ENCODE results near the gene SREBF2.
A peak's percentile ranks its signal among the peaks of the same experiment; 100 is the strongest.

The SREBF2 gene

GRCh38 chr22:41935509-41935908, 102.6 kb downstream of the SREBF2 start:
- Histone ChIP-seq H3K4ac (ENCODE audit: low read depth in 1 of 2, low read length in 2 of 2) (peak overlapping the region in 1 of 2 experiments; percentile 13), H3K27me3 (ENCODE audit: control insufficient read depth in 1 of 2, insufficient read depth in 1 of 2, low read length in 2 of 2) (no peaks in the 10 kb centered on the region), H3K9ac (ENCODE audit: low read length) (no peak overlapping the region), H2AK5ac (ENCODE audit: low read length, severe bottlenecking) (no peak overlapping the region), H3K14ac (ENCODE audit: low read length in 2 of 2) (no peak overlapping the region), H3K4me1 (ENCODE audit: control insufficient read depth, insufficient read depth, low read depth, low read length) (peaks cover 11% of the 10 kb centered on the region), H4K91ac (ENCODE audit: low read length) (no peak overlapping the region), H2BK120ac (ENCODE audit: low read depth, low read length) (no peak overlapping the region), H3K27ac (ENCODE audit: low read length, poor library complexity, severe bottlenecking) (no peak overlapping the region), H2BK12ac (ENCODE audit: low read length in 2 of 2) (no peak overlapping the region), H2AFZ (ENCODE audit: low read depth, low read length) (no peak overlapping the region), H3K4me2 (ENCODE audit: low read length, poor library complexity, severe bottlenecking) (no peak overlapping the region), H2BK15ac (ENCODE audit: low read depth, poor library complexity, severe bottlenecking) (no peak overlapping the region), H3K18ac (ENCODE audit: low read depth in 1 of 2, low read length in 2 of 2) (no peak overlapping the region), H3K23ac (ENCODE audit: low read length in 2 of 2) (no peak overlapping the region), H3K36me3 (ENCODE audit: control insufficient read depth in 1 of 2, insufficient read depth in 2 of 2, low read depth in 1 of 2, low read length in 2 of 2) (peaks cover 0 to 8% of the 10 kb centered on the region in 2 experiments), H4K8ac (ENCODE audit: low read length) (no peak overlapping the region), H2BK5ac (ENCODE audit: low read depth, low read length, poor library complexity, severe bottlenecking) (no peak overlapping the region), H3K4me3 (ENCODE audit: insufficient read depth in 1 of 2, low read depth in 1 of 2, low read length in 2 of 2) (no peak overlapping the region), H3K9me3 (ENCODE audit: control insufficient read depth, low read length) (no peaks in the 10 kb centered on the region), H3K79me1 (replicated peaks; ENCODE audit: low read length, poor library complexity, severe bottlenecking) (peaks cover 8% of the 10 kb centered on the region)
- 94% methylated on average over 9 of the region's 9 CpGs for WGBS
- no peak for DNase-seq

DNA sequence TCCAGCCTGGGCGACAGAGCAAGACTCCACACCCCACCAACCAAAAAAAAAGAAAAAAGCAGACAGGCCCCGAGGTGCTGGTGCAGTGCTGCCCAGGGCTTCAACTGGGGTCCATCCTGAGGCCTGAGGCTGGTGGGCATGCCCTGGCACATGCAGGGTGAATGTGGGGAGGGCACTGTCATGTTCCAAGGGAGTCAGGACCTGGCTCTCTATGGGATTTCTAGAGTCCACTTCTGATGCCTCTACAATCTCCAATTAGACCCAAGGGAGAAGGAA, 103.9 kb downstream of the SREBF2 start:
- H3K27me3 ChIP-seq (ENCODE audit: control insufficient read depth in 1 of 2, insufficient read depth in 1 of 2, low read length in 2 of 2) = no peaks in the 10 kb centered on the region
- H4K91ac ChIP-seq (ENCODE audit: low read length) = no peak overlapping the region
- DNase-seq = no peak
- H3K36me3 ChIP-seq (ENCODE audit: control insufficient read depth in 1 of 2, insufficient read depth in 2 of 2, low read depth in 1 of 2, low read length in 2 of 2) = peaks cover 0 to 8% of the 10 kb centered on the region in 2 experiments
- no peak overlapping the region for H4K8ac ChIP-seq (ENCODE audit: low read length)
- H3K9me3 ChIP-seq (ENCODE audit: control insufficient read depth, low read length) = no peaks in the 10 kb centered on the region
- H3K79me1 ChIP-seq (replicated peaks; ENCODE audit: low read length, poor library complexity, severe bottlenecking) = peaks cover 8% of the 10 kb centered on the region
- no peak overlapping the region for H3K4me2 ChIP-seq (ENCODE audit: low read length, poor library complexity, severe bottlenecking)
- H3K4ac ChIP-seq (ENCODE audit: low read depth in 1 of 2, low read length in 2 of 2) = no peak overlapping the region
- no peak overlapping the region for H2BK5ac ChIP-seq (ENCODE audit: low read depth, low read length, poor library complexity, severe bottlenecking)
- no peak overlapping the region for H2AK5ac ChIP-seq (ENCODE audit: low read length, severe bottlenecking)
- H3K4me1 ChIP-seq (ENCODE audit: control insufficient read depth, insufficient read depth, low read depth, low read length) = peaks cover 16% of the 10 kb centered on the region
- H3K9ac ChIP-seq (ENCODE audit: low read length) = no peak overlapping the region
- no peak overlapping the region for H3K23ac ChIP-seq (ENCODE audit: low read length in 2 of 2)
- WGBS = 89% methylated on average over 1 of the region's 2 CpGs
- H3K4me3 ChIP-seq (ENCODE audit: insufficient read depth in 1 of 2, low read depth in 1 of 2, low read length in 2 of 2) = no peak overlapping the region
- no peak overlapping the region for H3K27ac ChIP-seq (ENCODE audit: low read length, poor library complexity, severe bottlenecking)
- no peak overlapping the region for H3K14ac ChIP-seq (ENCODE audit: low read length in 2 of 2)
- no peak overlapping the region for H2BK12ac ChIP-seq (ENCODE audit: low read length in 2 of 2)
- peak overlapping the region; percentile 60 for H2BK15ac ChIP-seq (ENCODE audit: low read depth, poor library complexity, severe bottlenecking)
- H2BK120ac ChIP-seq (ENCODE audit: low read depth, low read length) = no peak overlapping the region
- H2AFZ ChIP-seq (ENCODE audit: low read depth, low read length) = no peak overlapping the region
- no peak overlapping the region for H3K18ac ChIP-seq (ENCODE audit: low read depth in 1 of 2, low read length in 2 of 2)

- Histone ChIP-seq H2BK15ac (ENCODE audit: low read depth, poor library complexity, severe bottlenecking) (no peak overlapping the region), H3K9me3 (ENCODE audit: control insufficient read depth, low read length) (no peaks in the 10 kb centered on the region), H3K23ac (ENCODE audit: low read length in 2 of 2) (no peak overlapping the region), H2AFZ (ENCODE audit: low read depth, low read length) (no peak overlapping the region), H3K14ac (ENCODE audit: low read length in 2 of 2) (no peak overlapping the region), H3K79me1 (replicated peaks; ENCODE audit: low read length, poor library complexity, severe bottlenecking) (peaks cover 8% of the 10 kb centered on the region), H2BK12ac (ENCODE audit: low read length in 2 of 2) (peak overlapping the region; percentile 50 to 75), H3K4ac (ENCODE audit: low read depth in 1 of 2, low read length in 2 of 2) (peak overlapping the region in 1 of 2 experiments; percentile 0), H3K9ac (ENCODE audit: low read length) (no peak overlapping the region), H2BK5ac (ENCODE audit: low read depth, low read length, poor library complexity, severe bottlenecking) (no peak overlapping the region), H2BK120ac (ENCODE audit: low read depth, low read length) (peak overlapping the region; percentile 15), H3K36me3 (ENCODE audit: control insufficient read depth in 1 of 2, insufficient read depth in 2 of 2, low read depth in 1 of 2, low read length in 2 of 2) (peaks cover 0 to 12% of the 10 kb centered on the region in 2 experiments), H3K27me3 (ENCODE audit: control insufficient read depth in 1 of 2, insufficient read depth in 1 of 2, low read length in 2 of 2) (no peaks in the 10 kb centered on the region), H4K91ac (ENCODE audit: low read length) (peak overlapping the region; percentile 52), H3K4me3 (ENCODE audit: insufficient read depth in 1 of 2, low read depth in 1 of 2, low read length in 2 of 2) (no peak overlapping the region), H3K27ac (ENCODE audit: low read length, poor library complexity, severe bottlenecking) (peak overlapping the region; percentile 26), H2AK5ac (ENCODE audit: low read length, severe bottlenecking) (no peak overlapping the region), H3K4me2 (ENCODE audit: low read length, poor library complexity, severe bottlenecking) (no peak overlapping the region), H4K8ac (ENCODE audit: low read length) (peak overlapping the region; percentile 55), H3K18ac (ENCODE audit: low read depth in 1 of 2, low read length in 2 of 2) (peak overlapping the region; percentile 52 to 58), H3K4me1 (ENCODE audit: control insufficient read depth, insufficient read depth, low read depth, low read length) (peaks cover 18% of the 10 kb centered on the region)
- DNase-seq = peak; percentile 29
- 95% methylated on average over 12 of the region's 13 CpGs for whole genome bisulfite sequencing
Measured at GRCh38 chr22:41939981-41940831, 107.3 kb downstream of the SREBF2 start.

- Histone ChIP-seq H3K27ac (ENCODE audit: low read length, poor library complexity, severe bottlenecking) (peak overlapping the region; percentile 26), H3K79me1 (replicated peaks; ENCODE audit: low read length, poor library complexity, severe bottlenecking) (peaks cover 13% of the 10 kb centered on the region), H3K27me3 (ENCODE audit: control insufficient read depth in 1 of 2, insufficient read depth in 1 of 2, low read length in 2 of 2) (no peaks in the 10 kb centered on the region), H3K14ac (ENCODE audit: low read length in 2 of 2) (no peak overlapping the region), H3K4me2 (ENCODE audit: low read length, poor library complexity, severe bottlenecking) (peak overlapping the region; percentile 10), H3K4ac (ENCODE audit: low read depth in 1 of 2, low read length in 2 of 2) (peak overlapping the region in 1 of 2 experiments; percentile 39), H3K4me1 (ENCODE audit: control insufficient read depth, insufficient read depth, low read depth, low read length) (peaks cover 24% of the 10 kb centered on the region), H3K9ac (ENCODE audit: low read length) (peak overlapping the region; percentile 56), H2AK5ac (ENCODE audit: low read length, severe bottlenecking) (no peak overlapping the region), H4K8ac (ENCODE audit: low read length) (peak overlapping the region; percentile 1), H2BK12ac (ENCODE audit: low read length in 2 of 2) (peak overlapping the region in 1 of 2 experiments; percentile 29), H3K4me3 (ENCODE audit: insufficient read depth in 1 of 2, low read depth in 1 of 2, low read length in 2 of 2) (no peak overlapping the region), H3K9me3 (ENCODE audit: control insufficient read depth, low read length) (no peaks in the 10 kb centered on the region), H4K91ac (ENCODE audit: low read length) (no peak overlapping the region), H3K36me3 (ENCODE audit: control insufficient read depth in 1 of 2, insufficient read depth in 2 of 2, low read depth in 1 of 2, low read length in 2 of 2) (peaks cover 0 to 12% of the 10 kb centered on the region in 2 experiments), H2BK120ac (ENCODE audit: low read depth, low read length) (no peak overlapping the region), H3K18ac (ENCODE audit: low read depth in 1 of 2, low read length in 2 of 2) (peak overlapping the region in 1 of 2 experiments; percentile 23), H3K23ac (ENCODE audit: low read length in 2 of 2) (no peak overlapping the region), H2AFZ (ENCODE audit: low read depth, low read length) (no peak overlapping the region), H2BK5ac (ENCODE audit: low read depth, low read length, poor library complexity, severe bottlenecking) (no peak overlapping the region), H2BK15ac (ENCODE audit: low read depth, poor library complexity, severe bottlenecking) (no peak overlapping the region)
- 51% methylated on average over 13 of the region's 13 CpGs for WGBS
- DNase-seq = peak; percentile 98
Measured at GRCh38 chr22:41940832-41941765, 108.2 kb downstream of the SREBF2 start.

Data from mesenchymal stem cell (in vitro differentiated cells and primary cell).